Neural cell (in vitro differentiated cells): ENCODE results near the gene ZBTB7B. TPM values are rescaled to one million over a fixed set of nuclear protein-coding genes. Genes with fewer than 3 reads are reported as not detected.

Source experiments
- H2AFZ ChIP-seq: fragments of 200-600, 300-800 bp; sonication (generic), shearing (Covaris generic); 2 replicates; pipeline ENCODE4 v1.6.0; 2014; ENCODE audit warnings: low read depth, mild to moderate bottlenecking, antibody characterized with exemption, low read length, moderate library complexity
- H3F3A ChIP-seq: fragments of 200-600 bp; shearing (Covaris generic); 2 replicates; pipeline ENCODE4 v1.6.1; 2016; ENCODE audit warnings: mild to moderate bottlenecking, moderate library complexity, mixed read lengths, antibody characterized with exemption, low read length; ENCODE audit not compliant: insufficient read depth, poor library complexity, severe bottlenecking
- H3K27ac ChIP-seq: fragments of 200-600, 300-800 bp; sonication (generic), shearing (Covaris generic); 2 replicates; pipeline ENCODE4 v1.5.1; 2014; ENCODE audit warnings: mild to moderate bottlenecking, low read length, moderate library complexity
- H3K27me3 ChIP-seq: fragments of 300-800, 200-600 bp; sonication (generic), shearing (Covaris generic); 2 replicates; pipeline ENCODE4 v1.6.0; 2014; ENCODE audit warnings: mild to moderate bottlenecking, low read depth, low read length, moderate library complexity; ENCODE audit not compliant: insufficient read depth
- H3K36me3 ChIP-seq: fragments of 300-800, 200-600 bp; sonication (generic), shearing (Covaris generic); 2 replicates; pipeline ENCODE4 v1.5.1; 2014; ENCODE audit warnings: mild to moderate bottlenecking, antibody characterized with exemption, low read length, moderate library complexity; ENCODE audit not compliant: insufficient read depth
- H3K4me2 ChIP-seq: fragments of 300-800, 200-600 bp; sonication (generic), shearing (Covaris generic); 2 replicates; pipeline ENCODE4 v1.6.0; 2014; ENCODE audit warnings: mild to moderate bottlenecking, low read length
- H3K4me3 ChIP-seq: fragments of 300-800, 200-600 bp; sonication (generic), shearing (Covaris generic); 2 replicates; pipeline ENCODE4 v1.5.1; 2014; ENCODE audit warnings: mild to moderate bottlenecking, low read length, moderate library complexity
- H3K79me2 ChIP-seq: fragments of 200-600 bp; shearing (Covaris generic); replicated peaks from 2 replicates; pipeline ENCODE4 v1.6.0; 2014; ENCODE audit warnings: mild to moderate bottlenecking, low read length, moderate library complexity; ENCODE audit not compliant: insufficient read depth
- H3K9ac ChIP-seq: fragments of 300-800, 200-600 bp; sonication (generic), shearing (Covaris generic); 2 replicates; pipeline ENCODE4 v1.6.1; 2016; ENCODE audit warnings: mild to moderate bottlenecking, low read length, mixed read lengths
- H3K9me2 ChIP-seq: fragments of 200-600 bp; shearing (Covaris generic); 2 replicates; pipeline ENCODE4 v1.6.1; 2016; ENCODE audit warnings: mild to moderate bottlenecking, low read length, mixed read lengths; ENCODE audit not compliant: insufficient read depth
- H3K9me3 ChIP-seq: fragments of 200-600, 300-800 bp; sonication (generic), shearing (Covaris generic); 2 replicates; pipeline ENCODE4 v1.6.1; 2016; ENCODE audit warnings: mild to moderate bottlenecking, mixed run types, low read length, moderate library complexity, mixed read lengths
- H4K20me1 ChIP-seq: fragments of 200-600 bp; shearing (Covaris generic); 2 replicates; pipeline ENCODE4 v1.6.1; 2016; ENCODE audit warnings: mild to moderate bottlenecking, mixed run types; ENCODE audit not compliant: insufficient read depth
- EP300 ChIP-seq: fragments of 450-650 bp; conservative IDR thresholded peaks from 2 replicates; pipeline ENCODE4 v1.6.1; 2014; ENCODE audit warnings: antibody characterized with exemption, mild to moderate bottlenecking, moderate library complexity; ENCODE audit not compliant: poor library complexity, severe bottlenecking
- EZH2 ChIP-seq: fragments of 200-600, 300-800 bp; shearing (Covaris generic), sonication (generic); IDR thresholded peaks from 2 replicates; pipeline ENCODE4 v1.6.1; 2014; ENCODE audit warnings: antibody characterized with exemption, low read length, borderline replicate concordance, mild to moderate bottlenecking; ENCODE audit not compliant: insufficient read depth, poor library complexity, severe bottlenecking
- MXI1 ChIP-seq: fragments of 450-650 bp; conservative IDR thresholded peaks from 2 replicates; pipeline ENCODE4 v1.6.1; 2014; ENCODE audit warnings: antibody characterized with exemption, mild to moderate bottlenecking; ENCODE audit not compliant: poor library complexity, severe bottlenecking
- POLR2AphosphoS5 ChIP-seq: IDR thresholded peaks from 2 replicates; pipeline ENCODE4 v1.6.1; 2012
- RAD21 ChIP-seq: fragments of 450-650 bp; conservative IDR thresholded peaks from 2 replicates; pipeline ENCODE4 v1.6.1; 2014; ENCODE audit warnings: antibody characterized with exemption, mild to moderate bottlenecking, moderate library complexity
- SMC3 ChIP-seq: fragments of 450-650 bp; conservative IDR thresholded peaks from 2 replicates; pipeline ENCODE4 v1.6.1; 2014; ENCODE audit warnings: antibody characterized with exemption, mild to moderate bottlenecking, moderate library complexity; ENCODE audit not compliant: poor library complexity
- TAF1 ChIP-seq: IDR thresholded peaks from 2 replicates; pipeline ENCODE4 v1.6.1; 2012; ENCODE audit warnings: low read depth
- polyA plus RNA-seq: library from polyadenylated mRNA; depleted of rRNA; stranded (reverse); fragments of >200 nt; gene quantifications from 2 replicates; pipeline ENCODE4 v1.2.3, GENCODE V29; 2014
- TF ChIP-seq, protein P1 (sequence below): IDR thresholded peaks from 2 replicates; pipeline ENCODE4 v1.6.1; 2012; ENCODE audit warnings: borderline replicate concordance
- TF ChIP-seq, protein P2 (sequence below): fragments of 450-650 bp; IDR thresholded peaks from 2 replicates; pipeline ENCODE4 v1.5.1; 2014; ENCODE audit warnings: antibody characterized with exemption, mild to moderate bottlenecking, moderate library complexity; ENCODE audit not compliant: poor library complexity, severe bottlenecking

ZBTB7B gene
- polyA plus RNA-seq, 1 donor from 2014 or later, result 0.54 TPM

DNA sequence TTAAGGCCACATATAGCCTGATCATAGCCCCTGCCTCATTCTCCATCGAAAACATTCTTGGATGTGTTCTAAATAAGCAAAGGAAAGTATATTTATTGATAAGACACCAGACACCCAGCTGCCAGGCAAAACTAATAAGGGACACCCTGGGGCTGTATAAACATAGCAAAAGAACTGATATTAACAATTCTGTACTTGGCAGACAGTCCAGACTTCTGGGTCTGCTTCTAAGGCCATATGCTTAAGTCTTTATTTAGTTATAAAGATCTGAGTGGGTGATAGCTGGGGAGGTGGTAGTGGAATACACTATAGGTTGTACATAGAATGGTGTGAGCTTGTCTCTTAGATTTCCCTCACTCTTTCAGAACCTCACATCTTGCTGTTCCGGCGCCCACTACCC lies 24.2 kb upstream of the ZBTB7B start:
- Histone ChIP-seq H3K9me3 (no peaks in the 10 kb centered on the region), H3K27ac (no peak overlapping the region), H3K4me3 (no peak overlapping the region), H3K79me2 (peaks cover 26% of the 10 kb centered on the region), H3K4me2 (no peak overlapping the region), H3K36me3 (no peaks in the 10 kb centered on the region), H3K27me3 (no peaks in the 10 kb centered on the region), H3K9me2 (no peaks in the 10 kb centered on the region), H3F3A (peaks cover 3% of the 10 kb centered on the region), H3K9ac (no peak overlapping the region), H2AFZ (no peak overlapping the region), H4K20me1 (no peaks in the 10 kb centered on the region)
- TF ChIP-seq EZH2 (no peak), EP300 (no peak), SMC3 (no peak), MXI1 (no peak), RAD21 (no peak), POLR2AphosphoS5 (no peak), TAF1 (no peak)
- TF ChIP-seq, protein P1, sequence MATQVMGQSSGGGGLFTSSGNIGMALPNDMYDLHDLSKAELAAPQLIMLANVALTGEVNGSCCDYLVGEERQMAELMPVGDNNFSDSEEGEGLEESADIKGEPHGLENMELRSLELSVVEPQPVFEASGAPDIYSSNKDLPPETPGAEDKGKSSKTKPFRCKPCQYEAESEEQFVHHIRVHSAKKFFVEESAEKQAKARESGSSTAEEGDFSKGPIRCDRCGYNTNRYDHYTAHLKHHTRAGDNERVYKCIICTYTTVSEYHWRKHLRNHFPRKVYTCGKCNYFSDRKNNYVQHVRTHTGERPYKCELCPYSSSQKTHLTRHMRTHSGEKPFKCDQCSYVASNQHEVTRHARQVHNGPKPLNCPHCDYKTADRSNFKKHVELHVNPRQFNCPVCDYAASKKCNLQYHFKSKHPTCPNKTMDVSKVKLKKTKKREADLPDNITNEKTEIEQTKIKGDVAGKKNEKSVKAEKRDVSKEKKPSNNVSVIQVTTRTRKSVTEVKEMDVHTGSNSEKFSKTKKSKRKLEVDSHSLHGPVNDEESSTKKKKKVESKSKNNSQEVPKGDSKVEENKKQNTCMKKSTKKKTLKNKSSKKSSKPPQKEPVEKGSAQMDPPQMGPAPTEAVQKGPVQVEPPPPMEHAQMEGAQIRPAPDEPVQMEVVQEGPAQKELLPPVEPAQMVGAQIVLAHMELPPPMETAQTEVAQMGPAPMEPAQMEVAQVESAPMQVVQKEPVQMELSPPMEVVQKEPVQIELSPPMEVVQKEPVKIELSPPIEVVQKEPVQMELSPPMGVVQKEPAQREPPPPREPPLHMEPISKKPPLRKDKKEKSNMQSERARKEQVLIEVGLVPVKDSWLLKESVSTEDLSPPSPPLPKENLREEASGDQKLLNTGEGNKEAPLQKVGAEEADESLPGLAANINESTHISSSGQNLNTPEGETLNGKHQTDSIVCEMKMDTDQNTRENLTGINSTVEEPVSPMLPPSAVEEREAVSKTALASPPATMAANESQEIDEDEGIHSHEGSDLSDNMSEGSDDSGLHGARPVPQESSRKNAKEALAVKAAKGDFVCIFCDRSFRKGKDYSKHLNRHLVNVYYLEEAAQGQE, result no peak
- TF ChIP-seq, protein P2, sequence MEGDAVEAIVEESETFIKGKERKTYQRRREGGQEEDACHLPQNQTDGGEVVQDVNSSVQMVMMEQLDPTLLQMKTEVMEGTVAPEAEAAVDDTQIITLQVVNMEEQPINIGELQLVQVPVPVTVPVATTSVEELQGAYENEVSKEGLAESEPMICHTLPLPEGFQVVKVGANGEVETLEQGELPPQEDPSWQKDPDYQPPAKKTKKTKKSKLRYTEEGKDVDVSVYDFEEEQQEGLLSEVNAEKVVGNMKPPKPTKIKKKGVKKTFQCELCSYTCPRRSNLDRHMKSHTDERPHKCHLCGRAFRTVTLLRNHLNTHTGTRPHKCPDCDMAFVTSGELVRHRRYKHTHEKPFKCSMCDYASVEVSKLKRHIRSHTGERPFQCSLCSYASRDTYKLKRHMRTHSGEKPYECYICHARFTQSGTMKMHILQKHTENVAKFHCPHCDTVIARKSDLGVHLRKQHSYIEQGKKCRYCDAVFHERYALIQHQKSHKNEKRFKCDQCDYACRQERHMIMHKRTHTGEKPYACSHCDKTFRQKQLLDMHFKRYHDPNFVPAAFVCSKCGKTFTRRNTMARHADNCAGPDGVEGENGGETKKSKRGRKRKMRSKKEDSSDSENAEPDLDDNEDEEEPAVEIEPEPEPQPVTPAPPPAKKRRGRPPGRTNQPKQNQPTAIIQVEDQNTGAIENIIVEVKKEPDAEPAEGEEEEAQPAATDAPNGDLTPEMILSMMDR, result no peak

DNA sequence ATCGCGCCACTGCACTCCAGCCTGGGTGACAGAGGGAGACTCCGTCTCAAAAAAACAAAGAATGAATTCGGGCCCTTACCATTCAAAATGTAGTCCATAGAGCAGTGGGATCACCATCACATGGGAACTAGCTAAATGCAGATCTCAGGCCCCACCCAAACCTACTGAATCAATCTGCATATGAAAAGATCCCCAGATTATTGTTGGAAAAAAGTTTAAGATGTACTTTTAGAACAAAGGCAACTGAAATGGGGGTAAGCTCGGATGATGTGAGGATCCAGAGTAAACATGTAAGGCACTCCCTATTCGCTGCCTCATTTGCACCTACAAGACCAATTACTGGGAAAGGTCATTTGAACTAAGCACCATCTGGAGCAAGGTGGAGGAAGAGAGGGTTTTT lies 20.3 kb upstream of the ZBTB7B start:
- peak overlapping the region; percentile 85 for H3K4me2 ChIP-seq
- peak overlapping the region; percentile 38 for H3K27ac ChIP-seq
- H3K9ac ChIP-seq, result peak overlapping the region; percentile 45
- no peaks in the 10 kb centered on the region for H3K27me3 ChIP-seq
- TF ChIP-seq POLR2AphosphoS5 (no peak), TAF1 (no peak), SMC3 (no peak), RAD21 (no peak), MXI1 (no peak), EP300 (no peak), EZH2 (no peak)
- TF ChIP-seq, protein P2, result no peak
- TF ChIP-seq, protein P1, result no peak
- H3K79me2 ChIP-seq, result peaks cover 22% of the 10 kb centered on the region
- peak overlapping the region; percentile 94 for H3K4me3 ChIP-seq
- H3K36me3 ChIP-seq, result no peaks in the 10 kb centered on the region
- H3K9me2 ChIP-seq, result no peaks in the 10 kb centered on the region
- H4K20me1 ChIP-seq, result no peaks in the 10 kb centered on the region
- no peaks in the 10 kb centered on the region for H3F3A ChIP-seq
- peak overlapping the region; percentile 49 for H2AFZ ChIP-seq
- no peaks in the 10 kb centered on the region for H3K9me3 ChIP-seq
